Mucosa of descending colon (tissue), 3 donors: ENCODE measurements around the gene PAQR4. TPM values are rescaled to one million over a fixed set of nuclear protein-coding genes. Genes with fewer than 3 reads are reported as not detected.

Experiments
- ATAC-seq: fragments of 200-7000 bp; cut with Tn5 transposase; one replicate; pipeline ENCODE4 v1.9.1; 2020; ENCODE audit warnings: mild to moderate bottlenecking, moderate library complexity
- DNase-seq, 3 donors: peaks; one replicate each; pipeline ENCODE4 v3.0.0-alpha.2; 2020
- H3K36me3 ChIP-seq: fragments of 200-600 bp; one replicate; pipeline ENCODE4 v1.8.0; 2021; ENCODE audit warnings: low read depth, mild to moderate bottlenecking
- H3K4me1 ChIP-seq: fragments of 200-600 bp; one replicate; pipeline ENCODE4 v1.8.0; 2021; ENCODE audit warnings: low read depth, mild to moderate bottlenecking
- H3K4me3 ChIP-seq: fragments of 200-600 bp; one replicate; pipeline ENCODE4 v1.8.0; 2021; ENCODE audit warnings: mild to moderate bottlenecking
- H3K9me3 ChIP-seq: fragments of 200-600 bp; one replicate; pipeline ENCODE4 v1.8.0; 2021; ENCODE audit warnings: mild to moderate bottlenecking
- CTCF ChIP-seq: fragments of 200-600 bp; IDR thresholded peaks from one replicate; pipeline ENCODE4 v1.8.0; 2022; ENCODE audit warnings: antibody characterized with exemption, mild to moderate bottlenecking
- intact Hi-C, 2 donors: fragments of 100-400 bp; cut with DNase I in 1 of 2; cut with micrococcal nuclease in 1 of 2; formaldehyde crosslinking; loops; one replicate each; pipeline versions ENCODE4 v1.11.0 to v1.11.1; 2022; cut with DNase I, micrococcal nuclease
- total RNA-seq, 3 donors: library from RNA; stranded (reverse); fragmentation: NEBNext Ultra II Directional in 2 of 3; extraction: Animal tissue kit (Norgen Biotek cat#: 25700) in 2 of 3; gene quantifications; one replicate each; pipeline versions ENCODE4 v1.2.1 to v1.2.4, GENCODE V29; 2021 to 2023
- donor health status: DM: no; HTN: no; CAD: no; lungs with moderate emphysema.
- donor health status: DM: no; HTN: no; CAD: no.
- donor health status: DM: no; HTN: yes; CAD: no.

PAQR4 gene
- total RNA-seq, 3 donors from 2014 or later, result 4.2 to 16.1 (median 8.0) TPM

- TF ChIP-seq CTCF, result no peak
- Histone ChIP-seq H3K4me3 (no peak overlapping the region), H3K9me3 (no peaks in the 10 kb centered on the region), H3K36me3 (no peaks in the 10 kb centered on the region), H3K4me1 (peaks cover 8% of the 10 kb centered on the region)
- ATAC-seq (no peak), DNase-seq (no peak)
- intact Hi-C loops, result no loop called here
These were observed 3.9 kb downstream of the PAQR4 start for GRCh38 chr16:2973093-2973492.

- no peak for DNase-seq
- Histone ChIP-seq H3K4me1 (peaks cover 4% of the 10 kb centered on the region), H3K9me3 (no peaks in the 10 kb centered on the region), H3K36me3 (no peaks in the 10 kb centered on the region), H3K4me3 (no peak overlapping the region)
- no peak for TF ChIP-seq CTCF
- no peak for ATAC-seq
- intact Hi-C loops, result no loop called here
These were observed 4.6 kb downstream of the PAQR4 start for GRCh38 chr16:2973605-2974318.

GRCh38 chr16:2974319-2975056 is 5.3 kb downstream of the PAQR4 start:
- no peak for TF ChIP-seq CTCF
- DNase-seq, result no peak
- no peak overlapping the region for H3K4me3 ChIP-seq
- intact Hi-C loops, result no loop called here
- no peaks in the 10 kb centered on the region for H3K36me3 ChIP-seq
- ATAC-seq, result no peak
- H3K4me1 ChIP-seq, result peaks cover 5% of the 10 kb centered on the region
- no peaks in the 10 kb centered on the region for H3K9me3 ChIP-seq

GRCh38 chr16:2975161-2975795 is 6.1 kb downstream of the PAQR4 start:
- DNase-seq (no peak), ATAC-seq (no peak)
- Histone ChIP-seq H3K4me3 (no peak overlapping the region), H3K4me1 (peaks cover 12% of the 10 kb centered on the region), H3K36me3 (no peaks in the 10 kb centered on the region), H3K9me3 (no peaks in the 10 kb centered on the region)
- intact Hi-C loops, result no loop called here
- TF ChIP-seq CTCF, result no peak

- DNase-seq (no peak), ATAC-seq (no peak)
- Histone ChIP-seq H3K4me1 (peaks cover 17% of the 10 kb centered on the region), H3K9me3 (no peaks in the 10 kb centered on the region), H3K4me3 (no peak overlapping the region), H3K36me3 (no peaks in the 10 kb centered on the region)
- no peak for TF ChIP-seq CTCF
- intact Hi-C loops, result no loop called here
These were observed 7.1 kb downstream of the PAQR4 start for GRCh38 chr16:2976201-2976600.
